HL-60 (cell line): ENCODE measurements around the gene LCE4A.
"Not testable (repeated sequence)": the region's sequence is repeated elsewhere in the genome, so short reads cannot be mapped to it uniquely, and the experiment has no call there.

Experiments
- CTCF ChIP-seq: IDR thresholded peaks from one replicate; pipeline ENCODE4 v1.5.1; 2011; ENCODE audit warnings: low read length, control low read depth, inconsistent platforms; ENCODE audit not compliant: insufficient read depth
- GABPA ChIP-seq: IDR thresholded peaks from 2 replicates; pipeline ENCODE4 v1.6.1; 2012; ENCODE audit warnings: low read depth
- POLR2AphosphoS5 ChIP-seq: IDR thresholded peaks from 2 replicates; pipeline ENCODE4 v1.6.1; 2012; ENCODE audit warnings: low read depth
- REST ChIP-seq: IDR thresholded peaks from 2 replicates; pipeline ENCODE4 v1.6.1; 2012; ENCODE audit warnings: low read depth; ENCODE audit not compliant: insufficient replicate concordance
- SPI1 ChIP-seq: IDR thresholded peaks from 2 replicates; pipeline ENCODE4 v1.6.1; 2012; ENCODE audit warnings: low read depth, mild to moderate bottlenecking, borderline replicate concordance

- TF ChIP-seq POLR2AphosphoS5, CTCF, GABPA, SPI1, REST: not testable (repeated sequence)
Observed at GRCh38 chr1:152674983-152675382, 33.0 kb upstream of the LCE4A start, which contains the start of gene LCE2C.
